Uterus (tissue), 4 donors: Measurements from ENCODE around the gene WDR55. TPM values are rescaled to one million over a fixed set of nuclear protein-coding genes. Genes with fewer than 3 reads are reported as not detected.
A peak's percentile ranks its signal among the peaks of the same experiment; 100 is the strongest.

Experiments used
- DNase-seq, 2 donors: peaks; one replicate each; pipeline ENCODE4 v3.0.0-alpha.2; 2019 to 2020
- H3K27ac ChIP-seq, 2 donors: fragments of 200-600 bp; sonication (generic); 1 replicate in 1 of 2; 2 replicates in 1 of 2; pipeline ENCODE4 v1.5.1; 2016 to 2018
- H3K27me3 ChIP-seq, 2 donors: fragments of 200-600 bp; sonication (generic); one replicate each; pipeline ENCODE4 v1.5.1; 2018 to 2019; ENCODE audit warnings: control low read depth in 1 of 2
- H3K36me3 ChIP-seq, 2 donors: fragments of 200-600 bp; sonication (generic); one replicate each; pipeline ENCODE4 v1.5.1; 2019; ENCODE audit warnings: control low read depth in 1 of 2
- H3K4me1 ChIP-seq, 2 donors: fragments of 200-600 bp; sonication (generic); one replicate each; pipeline ENCODE4 v1.5.1; 2018 to 2019; ENCODE audit warnings: control low read depth in 1 of 2
- H3K4me3 ChIP-seq, 2 donors: fragments of 200-600 bp; sonication (generic); 1 replicate in 1 of 2; 2 replicates in 1 of 2; pipeline ENCODE4 v1.5.1; 2018 to 2019; ENCODE audit warnings: mild to moderate bottlenecking in 1 of 2
- H3K9me3 ChIP-seq, 2 donors: fragments of 200-600 bp; sonication (generic); one replicate each; pipeline ENCODE4 v1.5.1; 2019; ENCODE audit warnings: control low read depth in 1 of 2
- POLR2A ChIP-seq, 2 donors: fragments of 450-650 bp; IDR thresholded peaks; one replicate each; pipeline ENCODE4 v1.6.1; 2016; ENCODE audit warnings: antibody characterized with exemption in 2 of 2, mild to moderate bottlenecking in 1 of 2, moderate library complexity in 1 of 2
- intact Hi-C: fragments of 100-400 bp; cut with DNase I; formaldehyde crosslinking; loops from one replicate; pipeline ENCODE4 v1.15.1; 2023; ENCODE audit warnings: low total_unique reads
- total RNA-seq, 4 donors: library from RNA; depleted of rRNA in 3 of 4; stranded (reverse); fragments of >200 nt in 3 of 4; gene quantifications; one replicate each; pipeline versions ENCODE4 v1.1.0 to v1.2.4, GENCODE V29; 2014 to 2023
- TF ChIP-seq, protein P1 (sequence below), 4 experiments: fragments of 200-600 bp in 2 of 4; fragments of 450-650 bp in 2 of 4; sonication (generic) in 2 of 4; IDR thresholded peaks; one replicate each; pipeline ENCODE4 v1.5.1; 2016 to 2019; ENCODE audit warnings: antibody characterized with exemption in 4 of 4, mild to moderate bottlenecking in 2 of 4, moderate library complexity in 1 of 4
- donor health status: DM: yes; HTN: yes; CAD: no.

Gene WDR55
- total RNA-seq, 4 donors from 2014 or later, result 5.9 to 21.9 (median 17.9) TPM

DNA sequence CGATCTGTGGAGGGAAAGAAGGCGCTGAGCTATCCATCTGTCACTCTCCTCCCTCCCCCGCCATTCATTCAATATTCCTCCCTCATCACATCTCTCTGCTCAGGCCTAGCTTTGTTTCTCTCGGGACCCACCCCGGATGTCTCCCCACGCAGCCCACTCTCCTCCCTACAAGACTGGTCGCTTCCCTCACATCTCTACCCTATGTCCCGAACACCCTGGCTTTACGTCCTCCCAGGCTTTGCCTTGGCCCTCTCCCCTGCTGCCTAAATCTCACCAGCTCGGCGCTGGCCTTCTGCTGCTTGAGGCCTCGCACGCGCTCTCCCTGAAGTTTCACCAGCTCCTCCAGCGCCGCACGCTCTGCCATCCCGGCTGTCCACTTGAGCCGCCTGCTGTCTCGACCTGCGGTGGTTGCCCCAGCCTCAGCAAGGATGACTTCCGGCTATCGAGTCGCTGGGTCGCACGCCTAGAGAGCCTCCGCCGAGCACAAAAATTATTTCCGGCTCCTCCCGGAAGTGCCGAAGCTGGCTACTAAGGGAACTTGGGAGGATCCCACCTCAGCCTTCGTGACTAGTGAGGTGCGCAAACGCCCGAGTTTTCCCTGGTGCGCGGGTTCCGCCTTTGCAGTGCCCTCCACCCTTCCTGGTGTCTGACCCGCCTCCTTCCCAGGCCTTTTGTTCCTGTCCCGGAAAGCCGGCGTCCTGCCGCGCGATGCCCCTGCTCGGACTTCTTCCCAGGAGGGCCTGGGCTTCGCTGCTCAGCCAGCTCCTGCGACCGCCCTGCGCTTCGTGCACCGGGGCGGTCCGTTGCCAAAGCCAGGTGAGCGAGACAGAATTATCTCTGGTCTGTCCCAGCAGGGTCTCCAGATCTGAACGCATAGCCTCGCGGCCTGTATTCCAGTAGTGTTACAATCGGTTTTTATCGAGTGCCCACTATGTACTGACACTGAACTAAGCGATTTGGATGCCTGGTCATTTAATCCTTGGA lies 26.5 kb downstream of the WDR55 start, which contains the start of the genes HARS1 and HARS2:
Gene HARS1, minus strand, starts transcription at position 430 of the 984 bp plus-strand sequence. Its CDS starts 66 bp downstream, at position 364.
Gene HARS2, plus strand, starts transcription at position 515 of the 984 bp plus-strand sequence. Its CDS starts 194 bp downstream, at position 709.
- TF ChIP-seq, protein P1, sequence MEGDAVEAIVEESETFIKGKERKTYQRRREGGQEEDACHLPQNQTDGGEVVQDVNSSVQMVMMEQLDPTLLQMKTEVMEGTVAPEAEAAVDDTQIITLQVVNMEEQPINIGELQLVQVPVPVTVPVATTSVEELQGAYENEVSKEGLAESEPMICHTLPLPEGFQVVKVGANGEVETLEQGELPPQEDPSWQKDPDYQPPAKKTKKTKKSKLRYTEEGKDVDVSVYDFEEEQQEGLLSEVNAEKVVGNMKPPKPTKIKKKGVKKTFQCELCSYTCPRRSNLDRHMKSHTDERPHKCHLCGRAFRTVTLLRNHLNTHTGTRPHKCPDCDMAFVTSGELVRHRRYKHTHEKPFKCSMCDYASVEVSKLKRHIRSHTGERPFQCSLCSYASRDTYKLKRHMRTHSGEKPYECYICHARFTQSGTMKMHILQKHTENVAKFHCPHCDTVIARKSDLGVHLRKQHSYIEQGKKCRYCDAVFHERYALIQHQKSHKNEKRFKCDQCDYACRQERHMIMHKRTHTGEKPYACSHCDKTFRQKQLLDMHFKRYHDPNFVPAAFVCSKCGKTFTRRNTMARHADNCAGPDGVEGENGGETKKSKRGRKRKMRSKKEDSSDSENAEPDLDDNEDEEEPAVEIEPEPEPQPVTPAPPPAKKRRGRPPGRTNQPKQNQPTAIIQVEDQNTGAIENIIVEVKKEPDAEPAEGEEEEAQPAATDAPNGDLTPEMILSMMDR (IDR thresholded peaks at IDR 0.05), result no peak
- TF ChIP-seq POLR2A (IDR thresholded peaks at IDR 0.05), result peak; percentile 29 to 52
- peak; percentile 84 to 88 for DNase-seq
- H3K9me3 ChIP-seq, result no peaks in the 10 kb centered on the region
- no peaks in the 10 kb centered on the region for H3K36me3 ChIP-seq
- intact Hi-C loops, result no loop called here
- peak within 1 kb of the TSS; percentile 88 to 98 for H3K4me3 ChIP-seq
- H3K27me3 ChIP-seq, result no peaks in the 10 kb centered on the region
- H3K4me1 ChIP-seq, result peaks cover 4 to 13% of the 10 kb centered on the region in 2 donors
- peak within 1 kb of the TSS; percentile 73 to 84 for H3K27ac ChIP-seq

DNA sequence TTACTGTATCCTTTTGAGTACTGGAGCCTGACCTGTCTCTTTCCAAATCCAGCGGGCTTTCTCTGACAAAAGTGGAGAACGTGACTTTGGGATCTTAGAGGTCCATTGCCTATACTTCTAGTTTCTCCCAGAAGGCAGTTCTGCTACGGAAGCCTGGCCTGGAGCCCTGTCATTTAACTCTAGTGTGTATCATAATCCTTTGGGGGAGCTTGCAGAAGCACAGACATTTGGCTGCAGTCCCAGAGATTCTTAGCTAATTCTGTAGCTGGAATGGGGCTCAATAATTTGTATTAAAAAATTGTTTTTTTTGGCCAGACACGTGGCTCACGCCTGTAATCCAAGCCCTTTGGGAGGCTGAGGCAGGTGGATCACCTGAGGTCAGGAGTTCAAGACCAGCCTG lies 29.6 kb downstream of the WDR55 start:
- DNase-seq, result no peak
- H3K9me3 ChIP-seq, result no peaks in the 10 kb centered on the region
- no peaks in the 10 kb centered on the region for H3K36me3 ChIP-seq
- intact Hi-C loops, result no loop called here
- no peaks in the 10 kb centered on the region for H3K27me3 ChIP-seq
- TF ChIP-seq, protein P1 (IDR thresholded peaks at IDR 0.05), result no peak
- no peak for TF ChIP-seq POLR2A (IDR thresholded peaks at IDR 0.05)
- no peak overlapping the region for H3K27ac ChIP-seq
- peaks cover 4 to 13% of the 10 kb centered on the region in 2 donors for H3K4me1 ChIP-seq
- H3K4me3 ChIP-seq, result no peak overlapping the region

DNA sequence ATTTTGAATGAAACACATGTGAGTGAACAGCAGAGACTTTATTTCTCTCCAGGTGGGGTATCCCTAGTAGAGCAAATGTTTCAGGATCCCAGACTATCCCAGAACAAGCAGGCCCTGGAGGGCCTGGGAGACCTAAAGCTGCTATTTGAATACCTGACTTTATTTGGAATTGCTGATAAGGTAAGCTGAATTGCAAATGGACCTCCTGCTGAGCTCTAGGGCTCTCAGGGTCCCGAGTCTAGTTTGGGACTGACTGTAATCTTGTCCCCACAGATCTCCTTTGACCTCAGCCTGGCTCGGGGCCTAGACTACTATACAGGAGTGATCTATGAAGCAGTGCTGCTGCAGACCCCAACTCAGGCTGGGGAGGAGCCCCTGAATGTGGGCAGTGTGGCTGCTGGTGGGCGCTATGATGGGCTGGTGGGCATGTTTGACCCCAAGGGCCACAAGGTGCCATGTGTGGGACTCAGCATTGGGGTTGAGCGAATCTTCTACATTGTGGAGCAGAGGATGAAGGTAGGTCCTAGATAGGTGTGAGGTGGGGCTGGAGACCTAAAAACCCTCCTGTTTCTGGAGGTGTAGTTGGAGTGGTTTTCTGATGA lies 32.3 kb downstream of the WDR55 start:
- no peak overlapping the region for H3K4me3 ChIP-seq
- H3K27ac ChIP-seq, result no peak overlapping the region
- intact Hi-C loops, result no loop called here
- no peaks in the 10 kb centered on the region for H3K27me3 ChIP-seq
- TF ChIP-seq, protein P1 (IDR thresholded peaks at IDR 0.05), result no peak
- TF ChIP-seq POLR2A (IDR thresholded peaks at IDR 0.05), result no peak
- peaks cover 0 to 11% of the 10 kb centered on the region in 2 donors for H3K4me1 ChIP-seq
- no peaks in the 10 kb centered on the region for H3K9me3 ChIP-seq
- no peaks in the 10 kb centered on the region for H3K36me3 ChIP-seq
- DNase-seq, result no peak

DNA sequence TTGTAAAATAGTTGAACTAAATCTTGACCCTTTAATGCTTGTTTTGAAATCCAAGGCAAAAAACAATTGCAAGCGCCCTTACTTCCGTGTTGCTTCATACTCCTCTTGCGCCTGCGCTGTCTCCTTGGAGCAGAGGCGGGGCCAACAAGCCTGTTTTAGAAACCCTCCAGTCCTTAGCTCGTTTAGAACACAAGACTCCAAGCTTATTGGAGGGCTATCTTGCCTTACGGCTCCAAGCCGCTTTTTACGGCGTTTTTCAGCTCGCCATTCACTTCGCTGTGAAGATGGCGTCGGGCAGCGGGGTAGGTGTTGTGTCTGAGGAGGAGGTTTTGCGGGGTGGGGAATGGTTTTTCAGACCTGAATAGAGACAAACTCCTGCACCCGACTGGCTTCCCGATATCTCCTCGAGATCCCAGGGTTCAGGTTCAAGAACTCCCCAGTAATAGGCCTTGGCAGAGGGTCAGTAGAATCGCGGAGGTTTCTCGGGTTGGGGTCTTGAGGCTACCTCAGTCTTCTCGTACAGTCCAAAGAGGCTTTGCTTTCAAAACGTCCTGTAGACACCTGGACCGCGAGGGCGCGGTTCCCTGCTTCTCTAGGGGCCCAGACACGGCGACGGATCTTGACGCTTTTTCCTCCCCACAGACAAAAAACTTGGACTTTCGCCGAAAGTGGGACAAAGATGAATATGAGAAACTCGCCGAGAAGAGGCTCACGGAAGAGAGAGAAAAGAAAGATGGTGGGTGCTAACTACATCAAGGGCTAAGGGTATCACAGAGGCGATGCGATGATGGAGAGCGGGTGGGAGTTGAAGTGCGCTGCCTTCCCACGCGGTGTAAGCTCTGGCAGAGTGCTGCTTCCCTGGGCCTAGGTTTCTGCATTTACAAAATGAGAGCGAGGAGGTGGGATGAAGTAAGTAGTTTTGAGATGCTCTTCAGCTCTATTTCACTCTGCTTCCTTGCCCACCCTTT lies 35.8 kb downstream of the WDR55 start, which contains the start of gene ZMAT2:
Gene ZMAT2, plus strand, starts transcription at position 271 of the 968 bp plus-strand sequence. Its CDS starts 14 bp downstream, at position 285.
- intact Hi-C loops, result no loop called here
- DNase-seq, result peak; percentile 95
- Histone ChIP-seq H3K4me1 (no peaks in the 10 kb centered on the region), H3K4me3 (peak within 1 kb of the TSS; percentile 73 to 80), H3K27me3 (no peaks in the 10 kb centered on the region), H3K9me3 (no peaks in the 10 kb centered on the region), H3K27ac (peak within 1 kb of the TSS; percentile 68 to 70), H3K36me3 (no peaks in the 10 kb centered on the region)
- TF ChIP-seq POLR2A (IDR thresholded peaks at IDR 0.05), result peak; percentile 65 to 69
- TF ChIP-seq, protein P1 (IDR thresholded peaks at IDR 0.05), result peak in 1 of 4 experiments; percentile 31
